AG04449 (cell line): Measurements from ENCODE around the gene COL13A1.

ENCODE experiments used
- CTCF ChIA-PET: fragments of 350-600 bp; formaldehyde crosslinking; extraction: SDS; loops from one replicate; lab custom pipeline; 2021; ENCODE audit warnings: antibody characterized with exemption; lab: Yijun Ruan, JAX
- POLR2A ChIA-PET: fragments of 400-600, 350-600 bp; formaldehyde crosslinking; extraction: SDS; loops from one replicate; lab custom pipeline; 2020; ENCODE audit warnings: antibody characterized with exemption, inconsistent platforms; lab: Yijun Ruan, JAX
- DNase-seq: peaks from one replicate; pipeline ENCODE4 v3.0.0-alpha.2; 2010; ENCODE audit warnings: low read depth, low spot score
- H3K4me3 ChIP-seq: 2 replicates; pipeline ENCODE4 v1.5.1; 2011; ENCODE audit warnings: low read depth, mild to moderate bottlenecking, control low read depth, low read length
- CTCF ChIP-seq: IDR thresholded peaks from one replicate; pipeline ENCODE4 v1.5.1; 2011; ENCODE audit warnings: mild to moderate bottlenecking, moderate library complexity, low read length, control low read depth, inconsistent platforms; ENCODE audit not compliant: insufficient read depth; ENCODE audit errors: missing control alignments

The COL13A1 gene

DNA sequence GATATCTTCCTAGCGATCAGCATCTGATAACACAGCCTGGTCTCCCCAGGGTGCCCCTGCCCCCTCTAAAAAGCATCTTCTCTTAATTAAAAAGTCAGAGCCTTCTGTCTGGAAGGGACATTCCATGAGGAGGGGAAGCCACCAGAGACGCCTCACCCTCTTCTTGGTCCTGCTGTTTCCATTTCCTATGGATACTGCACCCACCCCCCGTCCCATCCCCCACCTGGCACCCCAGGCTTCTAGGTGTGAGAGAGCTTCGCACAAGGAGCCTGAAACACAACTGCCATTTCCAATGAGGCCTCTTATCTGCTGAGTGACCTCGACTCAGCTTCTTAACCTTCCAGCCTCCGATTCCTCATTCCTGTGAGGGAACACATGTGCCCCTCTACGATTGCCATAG is 51.4 kb downstream of the COL13A1 start:
- DNase-seq = no peak
- H3K4me3 ChIP-seq = no peak overlapping the region
- POLR2A ChIA-PET = no interaction called here
- CTCF ChIA-PET = interaction anchor here (1.4 kb wide), 1 partner anchor 9 kb away, joined by 4 read pairs; no protein-coding TSS in a partner anchor
- TF ChIP-seq CTCF = no peak

DNA sequence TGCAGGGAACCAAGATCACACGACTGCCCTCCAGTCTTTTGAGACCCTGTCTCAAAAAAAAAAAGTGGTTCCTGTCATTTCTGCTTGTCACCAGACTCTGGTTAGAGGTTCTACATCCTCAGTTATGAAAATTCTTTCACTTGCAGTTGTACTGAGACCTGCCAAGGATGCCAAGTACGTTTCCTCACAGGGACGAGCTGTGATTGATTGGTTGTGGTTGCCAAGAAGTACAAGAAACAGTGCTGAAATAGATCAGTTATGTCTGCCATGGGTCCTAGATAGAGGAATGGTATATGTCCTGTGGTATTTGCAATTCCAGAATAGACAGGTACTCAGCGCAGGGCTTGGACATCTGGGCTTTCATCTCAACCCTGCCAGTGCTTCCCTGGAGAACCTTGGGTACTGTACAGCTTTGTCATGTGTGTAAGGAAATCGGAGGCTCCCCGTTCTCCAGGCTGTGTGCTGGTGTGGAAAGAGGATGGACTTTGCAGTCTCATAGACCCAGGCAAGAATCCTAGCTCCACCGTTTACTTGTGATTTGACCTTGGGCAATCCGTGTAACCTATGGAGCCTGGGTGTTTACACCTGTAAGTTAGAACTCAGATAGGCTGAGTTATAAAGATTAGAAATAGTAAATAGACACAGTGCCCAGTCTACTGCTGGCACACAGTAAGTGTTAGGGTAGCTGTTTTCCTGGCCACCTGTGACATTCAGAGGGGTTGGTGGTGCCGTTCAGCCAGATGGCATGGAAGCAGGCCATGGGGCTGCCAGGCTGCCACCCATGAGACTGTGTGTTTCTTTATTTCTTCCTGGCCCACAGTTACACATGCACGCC is 53.0 kb downstream of the COL13A1 start:
- DNase-seq = no peak
- ChIA-PET POLR2A (interaction anchor here (0.6 kb wide), 1 partner anchor 545 kb away, joined by 3 read pairs; no protein-coding TSS in a partner anchor), CTCF (interaction anchor here (0.9 to 1.6 kb wide), 3 partner anchors 14 to 62 kb away, joined by 3 to 7 read pairs (median 7); no protein-coding TSS in a partner anchor)

DNA sequence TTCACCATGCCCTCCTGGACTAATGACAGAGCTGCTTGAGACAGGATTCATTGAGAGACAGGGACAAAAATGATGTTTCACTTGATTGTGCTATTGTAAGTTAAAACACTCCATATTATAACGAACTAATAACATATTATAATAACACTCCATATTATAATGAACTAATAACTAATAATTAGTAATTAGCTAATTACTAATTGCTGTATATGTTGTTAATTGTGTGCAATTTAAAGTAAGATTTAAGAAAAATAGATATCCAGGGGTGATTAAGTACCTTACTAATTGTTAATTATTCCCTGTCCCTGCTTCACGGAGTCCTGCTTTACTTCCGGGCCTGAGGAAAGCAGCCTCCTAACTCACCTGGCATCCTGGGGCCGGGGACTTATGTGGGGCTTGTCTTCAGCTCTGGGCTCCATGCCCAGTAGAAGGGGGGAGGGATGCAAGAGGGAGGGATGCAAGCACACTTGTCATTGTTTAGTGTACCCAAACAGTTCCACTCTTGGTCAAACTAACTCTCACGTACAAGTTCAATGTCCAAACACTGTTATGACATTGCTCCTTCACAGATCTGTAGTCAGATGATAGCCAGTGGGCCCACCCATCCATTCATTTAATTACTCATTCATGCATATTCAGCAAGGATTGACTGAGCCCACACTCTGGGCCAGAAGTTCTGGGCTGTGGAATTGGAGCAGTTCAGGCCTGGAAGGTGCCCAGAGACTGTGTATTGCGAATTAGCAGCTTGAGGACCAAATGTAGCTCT is 53.8 kb downstream of the COL13A1 start:
- ChIA-PET CTCF (interaction anchor here (0.8 to 1.6 kb wide), 3 partner anchors 13 to 61 kb away, joined by 4 to 7 read pairs (median 7); partner anchors contain the start of gene COL13A1), POLR2A (interaction anchor here (0.6 kb wide), 1 partner anchor 544 kb away, joined by 3 read pairs; no protein-coding TSS in a partner anchor)
- TF ChIP-seq CTCF = no peak
- DNase-seq = no peak
- no peak overlapping the region for H3K4me3 ChIP-seq

More for the DNA sequence above, 53.0 kb downstream of the COL13A1 start:
- no peak for TF ChIP-seq CTCF
- H3K4me3 ChIP-seq = no peak overlapping the region

- no peak overlapping the region for H3K4me3 ChIP-seq
- DNase-seq = no peak
- TF ChIP-seq CTCF = no peak
- POLR2A ChIA-PET = no interaction called here
- CTCF ChIA-PET = interaction anchor here (0.8 to 1.8 kb wide), 3 partner anchors 10 to 58 kb away, joined by 3 to 4 read pairs (median 4); partner anchors contain the start of gene COL13A1
These were observed 55.0 kb downstream of the COL13A1 start for GRCh38 chr10:69856601-69857166.

- no peak overlapping the region for H3K4me3 ChIP-seq
- ChIA-PET POLR2A (interaction anchor here (0.6 kb wide), 1 partner anchor 30 kb away, joined by 4 read pairs; no protein-coding TSS in a partner anchor), CTCF (interaction anchor here (1.8 kb wide), 1 partner anchor 56 kb away, joined by 4 read pairs; no protein-coding TSS in a partner anchor)
- DNase-seq = no peak
- no peak for TF ChIP-seq CTCF
These were observed 56.5 kb downstream of the COL13A1 start for GRCh38 chr10:69858201-69858600.
